ENCODE measurements around the gene CMTM2. TPM values are rescaled to one million over a fixed set of nuclear protein-coding genes. Genes with fewer than 3 reads are reported as not detected.

Gene CMTM2
- polyA plus RNA-seq, 1 experiment = not detected

GRCh38 chr16:66580605-66581209, 1.4 kb downstream of the CMTM2 start:
- Histone ChIP-seq H3K4me3 (ENCODE audit: low read depth, low read length) (no peak overlapping the region), H3K27me3 (ENCODE audit: control insufficient read depth, insufficient read depth, low read length) (peaks cover 13% of the 10 kb centered on the region), H3K36me3 (ENCODE audit: control insufficient read depth, insufficient read depth, low read length) (no peaks in the 10 kb centered on the region)
- peak; percentile 52 for TF ChIP-seq CTCF (IDR thresholded peaks at IDR 0.05; ENCODE audit: insufficient read depth, low read depth, low read length)
- ChIA-PET CTCF (interaction anchor here (0.6 to 2.4 kb wide), 7 partner anchors 9 to 287 kb away, joined by 3 to 7 read pairs (median 4); partner anchors contain the start of gene NAE1), POLR2A (no interaction called here)
- no peak for DNase-seq (ENCODE audit: low read depth)

GRCh38 chr16:66581246-66581952, 2.1 kb downstream of the CMTM2 start:
- H3K27me3 ChIP-seq (ENCODE audit: control insufficient read depth, insufficient read depth, low read length) = peaks cover 13% of the 10 kb centered on the region
- no peak for TF ChIP-seq CTCF (IDR thresholded peaks at IDR 0.05; ENCODE audit: insufficient read depth, low read depth, low read length)
- H3K4me3 ChIP-seq (ENCODE audit: low read depth, low read length) = no peak overlapping the region
- no peaks in the 10 kb centered on the region for H3K36me3 ChIP-seq (ENCODE audit: control insufficient read depth, insufficient read depth, low read length)
- DNase-seq (ENCODE audit: low read depth) = no peak
- POLR2A ChIA-PET = no interaction called here
- CTCF ChIA-PET = interaction anchor here (0.6 to 1.7 kb wide), 6 partner anchors 12 to 287 kb away, joined by 3 to 5 read pairs (median 4); partner anchors contain the start of gene NAE1

GRCh38 chr16:66585481-66586239, 6.4 kb downstream of the CMTM2 start:
- TF ChIP-seq CTCF (IDR thresholded peaks at IDR 0.05; ENCODE audit: insufficient read depth, low read depth, low read length) = no peak
- CTCF ChIA-PET = interaction anchor here (0.9 to 1.3 kb wide), 4 partner anchors 11 to 109 kb away, joined by 3 to 4 read pairs (median 3); no protein-coding TSS in a partner anchor
- peaks cover 3% of the 10 kb centered on the region; the same call in 1 of the 2 replicates for H3K27me3 ChIP-seq (ENCODE audit: control insufficient read depth, insufficient read depth, low read length)
- POLR2A ChIA-PET = no interaction called here
- DNase-seq (ENCODE audit: low read depth) = no peak
- no peaks in the 10 kb centered on the region for H3K36me3 ChIP-seq (ENCODE audit: control insufficient read depth, insufficient read depth, low read length)
- H3K4me3 ChIP-seq (ENCODE audit: low read depth, low read length) = no peak overlapping the region

GRCh38 chr16:66587881-66588600, 8.8 kb downstream of the CMTM2 start:
- ChIA-PET CTCF (interaction anchor here (0.6 to 1.8 kb wide), 2 partner anchors 13 to 111 kb away, joined by 5 to 7 read pairs; no protein-coding TSS in a partner anchor), POLR2A (no interaction called here)
- no peak for DNase-seq (ENCODE audit: low read depth)
- no peak for TF ChIP-seq CTCF (IDR thresholded peaks at IDR 0.05; ENCODE audit: insufficient read depth, low read depth, low read length)
- Histone ChIP-seq H3K4me3 (ENCODE audit: low read depth, low read length) (no peak overlapping the region), H3K27me3 (ENCODE audit: control insufficient read depth, insufficient read depth, low read length) (peaks cover 5% of the 10 kb centered on the region; the same call in 1 of the 2 replicates), H3K36me3 (ENCODE audit: control insufficient read depth, insufficient read depth, low read length) (no peaks in the 10 kb centered on the region)

Measured in BJ (cell line).